ENCODE measurements around the gene POLDIP3. TPM values are rescaled to one million over a fixed set of nuclear protein-coding genes. Genes with fewer than 3 reads are reported as not detected.

Gene POLDIP3
- total RNA-seq, 2 donors from 2014 or later, result 20.2 to 29.5 TPM

DNA sequence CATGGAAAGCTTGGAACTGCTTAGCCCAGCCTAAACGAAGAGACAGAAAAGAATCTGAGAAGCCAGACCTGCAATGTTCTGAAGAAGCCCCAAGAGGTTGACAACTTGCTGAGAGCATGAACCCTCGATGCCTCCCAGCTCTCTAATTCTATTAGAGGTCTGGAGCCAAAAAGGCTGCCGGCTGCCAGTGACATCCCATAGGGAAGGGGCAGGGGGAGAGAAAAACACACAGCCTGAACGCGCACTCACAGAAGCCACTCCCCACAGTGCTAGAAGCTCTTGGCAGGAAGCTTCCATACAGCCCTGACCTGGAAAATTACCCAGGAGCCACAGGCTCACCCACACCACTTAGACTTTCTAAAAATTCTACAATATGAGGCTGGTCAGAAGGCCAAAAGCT, 18.3 kb downstream of the POLDIP3 start:
- Histone ChIP-seq H3K36me3 (peaks cover 79% of the 10 kb centered on the region), H3K9me3 (no peaks in the 10 kb centered on the region), H3K27me3 (no peaks in the 10 kb centered on the region), H3K4me1 (peaks cover 0 to 27% of the 10 kb centered on the region in 2 donors), H3K4me3 (no peak overlapping the region), H3K27ac (peak overlapping the region; percentile 54 to 57)
- no peak for DNase-seq (ENCODE audit: low spot score)
- TF ChIP-seq, protein P1, sequence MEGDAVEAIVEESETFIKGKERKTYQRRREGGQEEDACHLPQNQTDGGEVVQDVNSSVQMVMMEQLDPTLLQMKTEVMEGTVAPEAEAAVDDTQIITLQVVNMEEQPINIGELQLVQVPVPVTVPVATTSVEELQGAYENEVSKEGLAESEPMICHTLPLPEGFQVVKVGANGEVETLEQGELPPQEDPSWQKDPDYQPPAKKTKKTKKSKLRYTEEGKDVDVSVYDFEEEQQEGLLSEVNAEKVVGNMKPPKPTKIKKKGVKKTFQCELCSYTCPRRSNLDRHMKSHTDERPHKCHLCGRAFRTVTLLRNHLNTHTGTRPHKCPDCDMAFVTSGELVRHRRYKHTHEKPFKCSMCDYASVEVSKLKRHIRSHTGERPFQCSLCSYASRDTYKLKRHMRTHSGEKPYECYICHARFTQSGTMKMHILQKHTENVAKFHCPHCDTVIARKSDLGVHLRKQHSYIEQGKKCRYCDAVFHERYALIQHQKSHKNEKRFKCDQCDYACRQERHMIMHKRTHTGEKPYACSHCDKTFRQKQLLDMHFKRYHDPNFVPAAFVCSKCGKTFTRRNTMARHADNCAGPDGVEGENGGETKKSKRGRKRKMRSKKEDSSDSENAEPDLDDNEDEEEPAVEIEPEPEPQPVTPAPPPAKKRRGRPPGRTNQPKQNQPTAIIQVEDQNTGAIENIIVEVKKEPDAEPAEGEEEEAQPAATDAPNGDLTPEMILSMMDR (IDR thresholded peaks at IDR 0.05), result no peak

DNA sequence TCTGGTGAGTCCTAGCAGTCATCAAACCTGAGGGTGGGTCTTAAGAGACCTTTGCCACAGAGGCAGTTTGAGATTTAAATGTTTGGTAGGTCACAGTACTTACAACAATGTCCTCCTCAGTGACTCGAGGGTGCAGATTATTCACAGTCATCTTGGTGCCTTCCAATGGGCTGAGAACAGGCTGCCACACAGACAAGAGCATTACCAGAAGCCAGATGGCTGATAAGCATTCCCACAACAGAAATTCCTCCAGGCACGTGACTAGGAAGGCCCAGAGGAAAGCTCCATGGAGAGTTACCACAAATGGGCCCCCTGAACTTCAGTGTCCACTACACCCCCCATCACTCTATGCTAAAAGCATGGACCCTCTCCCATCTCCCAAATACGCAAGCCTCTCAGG, 19.2 kb downstream of the POLDIP3 start:
- H3K9me3 ChIP-seq, result no peaks in the 10 kb centered on the region
- H3K27ac ChIP-seq, result peak overlapping the region; percentile 54 to 57
- no peaks in the 10 kb centered on the region for H3K27me3 ChIP-seq
- TF ChIP-seq, protein P1 (IDR thresholded peaks at IDR 0.05), result no peak
- DNase-seq (ENCODE audit: low spot score), result no peak
- H3K4me3 ChIP-seq, result no peak overlapping the region
- H3K4me1 ChIP-seq, result peaks cover 0 to 27% of the 10 kb centered on the region in 2 donors
- H3K36me3 ChIP-seq, result peaks cover 79% of the 10 kb centered on the region

DNA sequence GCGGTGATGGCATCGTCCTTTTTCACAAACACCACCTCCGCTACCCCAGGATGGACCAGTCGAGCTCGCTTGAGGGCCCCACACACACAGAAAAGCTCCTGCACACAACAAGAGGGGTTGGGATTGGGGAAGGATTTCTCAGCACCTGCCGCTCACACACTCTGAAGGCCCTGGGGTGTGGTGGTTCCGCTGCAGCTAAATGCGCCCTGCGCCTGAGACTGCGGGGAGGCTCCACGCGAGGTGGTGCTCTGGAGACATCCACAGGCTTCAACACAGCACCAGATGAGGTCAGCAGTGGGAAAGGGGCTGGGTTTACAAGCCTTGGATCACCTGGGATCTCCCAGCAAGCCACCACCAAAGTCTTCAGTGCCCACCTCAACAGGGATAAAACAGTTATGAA, 22.7 kb downstream of the POLDIP3 start:
- Histone ChIP-seq H3K27ac (no peak overlapping the region), H3K36me3 (peaks cover 85% of the 10 kb centered on the region), H3K27me3 (no peaks in the 10 kb centered on the region), H3K4me1 (peaks cover 0 to 22% of the 10 kb centered on the region in 2 donors), H3K9me3 (no peaks in the 10 kb centered on the region), H3K4me3 (no peak overlapping the region)
- no peak for DNase-seq (ENCODE audit: low spot score)
- TF ChIP-seq, protein P1 (IDR thresholded peaks at IDR 0.05), result no peak

DNA sequence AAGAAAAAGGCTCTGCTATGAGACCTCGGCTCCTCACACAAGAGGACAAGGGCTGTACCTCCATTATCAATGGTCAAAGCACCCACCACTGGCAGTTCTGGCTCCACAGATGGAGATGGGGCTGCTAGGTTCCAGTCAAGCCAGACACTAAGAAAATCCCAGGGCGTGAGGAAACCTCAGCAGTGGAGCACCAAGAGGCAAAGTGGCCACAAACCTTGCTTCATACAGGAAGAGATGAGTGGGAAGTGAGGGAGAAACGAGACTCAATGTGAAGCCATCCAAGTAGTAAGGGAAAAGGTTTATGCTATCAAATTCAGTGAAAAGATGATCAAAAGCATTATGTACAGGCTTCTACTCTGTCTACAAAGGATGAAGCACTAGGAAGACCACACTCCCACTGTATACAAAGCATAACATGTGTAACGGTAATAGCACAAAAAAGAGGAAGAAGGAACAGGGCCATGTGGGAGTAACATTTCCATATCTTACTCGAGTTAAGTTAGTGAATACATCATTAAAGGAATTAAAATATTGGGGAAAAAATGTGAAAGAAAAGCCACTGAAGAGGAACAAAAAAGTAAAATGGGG, 27.0 kb downstream of the POLDIP3 start:
- Histone ChIP-seq H3K36me3 (peaks cover 93% of the 10 kb centered on the region), H3K27ac (no peak overlapping the region), H3K4me3 (no peak overlapping the region), H3K9me3 (no peaks in the 10 kb centered on the region), H3K27me3 (no peaks in the 10 kb centered on the region), H3K4me1 (no peaks in the 10 kb centered on the region)
- TF ChIP-seq, protein P1 (IDR thresholded peaks at IDR 0.05), result no peak
- DNase-seq (ENCODE audit: low spot score), result no peak

DNA sequence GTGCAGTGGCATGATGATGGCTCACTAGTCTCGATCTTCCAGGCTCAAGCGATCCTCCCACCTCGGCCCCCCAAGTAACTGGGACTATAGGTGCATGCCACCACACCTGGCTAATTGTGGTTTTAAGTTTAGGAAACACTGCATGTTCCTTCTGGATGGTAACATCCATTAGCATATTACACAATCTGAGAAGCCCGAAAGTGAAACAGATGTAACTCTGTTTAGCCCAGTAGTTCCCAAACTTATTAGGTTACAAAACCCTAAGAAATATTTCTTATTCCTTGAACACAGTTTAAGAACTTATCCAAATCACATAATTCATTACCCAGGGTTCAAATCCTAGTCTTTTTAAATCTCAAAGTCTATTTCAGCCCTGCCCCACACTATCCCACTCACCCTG, 28.3 kb downstream of the POLDIP3 start:
- no peak overlapping the region for H3K4me3 ChIP-seq
- H3K27ac ChIP-seq, result no peak overlapping the region
- DNase-seq (ENCODE audit: low spot score), result no peak
- no peaks in the 10 kb centered on the region for H3K9me3 ChIP-seq
- peaks cover 81% of the 10 kb centered on the region for H3K36me3 ChIP-seq
- H3K27me3 ChIP-seq, result no peaks in the 10 kb centered on the region
- peaks cover 0 to 5% of the 10 kb centered on the region in 2 donors for H3K4me1 ChIP-seq
- TF ChIP-seq, protein P1 (IDR thresholded peaks at IDR 0.05), result no peak

DNA sequence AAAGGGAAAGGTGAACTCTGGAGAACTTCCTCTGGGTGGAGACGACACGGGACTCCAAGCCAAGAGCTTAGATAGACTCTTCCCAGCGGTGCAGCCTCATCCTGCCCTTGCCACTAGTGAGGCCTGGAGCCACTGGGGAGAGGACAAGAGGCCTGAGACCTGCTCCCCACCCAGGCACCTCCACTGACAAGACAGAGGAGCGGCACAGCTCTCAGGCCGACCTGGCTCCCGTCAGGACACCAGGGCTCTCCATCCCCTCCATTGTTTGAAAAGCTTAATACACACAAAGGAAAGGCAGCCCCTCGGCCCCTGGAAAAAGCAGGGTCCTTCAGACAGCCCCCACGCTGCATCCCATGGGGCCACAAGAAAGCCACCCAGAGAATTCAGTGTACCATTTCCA, 29.6 kb downstream of the POLDIP3 start:
- peaks cover 0 to 5% of the 10 kb centered on the region in 2 donors for H3K4me1 ChIP-seq
- DNase-seq (ENCODE audit: low spot score), result no peak
- H3K36me3 ChIP-seq, result peaks cover 68% of the 10 kb centered on the region
- TF ChIP-seq, protein P1 (IDR thresholded peaks at IDR 0.05), result no peak
- H3K27me3 ChIP-seq, result no peaks in the 10 kb centered on the region
- H3K27ac ChIP-seq, result no peak overlapping the region
- no peaks in the 10 kb centered on the region for H3K9me3 ChIP-seq
- no peak overlapping the region for H3K4me3 ChIP-seq

Measured in right atrium auricular region (tissue), 2 donors.